Measurements from ENCODE around the gene SMG7.

SMG7 gene

GRCh38 chr1:183597656-183598347 is 125.5 kb downstream of the SMG7 start:
- no peak for DNase-seq

GRCh38 chr1:183598386-183598785 is 126.1 kb downstream of the SMG7 start:
- no peak for DNase-seq

GRCh38 chr1:183600136-183600535 is 127.8 kb downstream of the SMG7 start:
- no peak for DNase-seq

- DNase-seq, result no peak
Observed at GRCh38 chr1:183600634-183601033, 128.3 kb downstream of the SMG7 start.

- DNase-seq, result no peak
Observed at GRCh38 chr1:183602510-183602909, 130.2 kb downstream of the SMG7 start.

Data from NCI-H1092 (cell line).